Right lobe of liver (tissue), 4 donors: Measurements from ENCODE around the gene ITLN1.
"Not testable (repeated sequence)": the region's sequence is repeated elsewhere in the genome, so short reads cannot be mapped to it uniquely, and the experiment has no call there.

Experiments
- CTCF ChIP-seq, 4 donors: fragments of 200-600 bp in 3 of 4; fragments of 450-650 bp in 1 of 4; IDR thresholded peaks; one replicate each; pipeline versions ENCODE4 v1.5.1 to v1.8.0; 2016 to 2022; ENCODE audit warnings: antibody characterized with exemption in 4 of 4, mild to moderate bottlenecking in 2 of 4
- POLR2A ChIP-seq: fragments of 450-650 bp; IDR thresholded peaks from one replicate; pipeline ENCODE4 v1.6.1; 2017; ENCODE audit warnings: antibody characterized with exemption, mild to moderate bottlenecking
- donor health status: DM: no; HTN: no; CAD: no.
- donor health status: DM: no; HTN: no; CAD: no.
- donor health status: DM: no; HTN: yes; CAD: no.

GRCh38 chr1:160875591-160875990 lies 9.4 kb downstream of the ITLN1 start:
- not testable (repeated sequence) for TF ChIP-seq CTCF (IDR thresholded peaks at IDR 0.05); POLR2A
